Neural crest cell (in vitro differentiated cells): ENCODE results near the gene CSNK1G2. TPM values are rescaled to one million over a fixed set of nuclear protein-coding genes. Genes with fewer than 3 reads are reported as not detected.
A peak's percentile ranks its signal among the peaks of the same experiment; 100 is the strongest.

Experiments used
- DNase-seq: peaks from one replicate; pipeline ENCODE4 v3.0.0; 2021; ENCODE audit warnings: low read depth, mixed read lengths, low spot score
- H3K27ac Mint-ChIP-seq: one replicate; pipeline ENCODE4 v1.8.0; 2021; ENCODE audit warnings: mild to moderate bottlenecking, mixed read lengths; ENCODE audit not compliant: unreplicated experiment
- H3K27me3 Mint-ChIP-seq: 2 replicates; pipeline ENCODE4 v1.8.0; 2021; ENCODE audit warnings: low read depth, mild to moderate bottlenecking, mixed read lengths
- H3K36me3 Mint-ChIP-seq: 2 replicates; pipeline ENCODE4 v1.8.0; 2021; ENCODE audit warnings: low read depth, mild to moderate bottlenecking, mixed read lengths
- H3K4me1 Mint-ChIP-seq: 2 replicates; pipeline ENCODE4 v1.8.0; 2021; ENCODE audit warnings: mixed read lengths
- H3K4me3 Mint-ChIP-seq: one replicate; pipeline ENCODE4 v1.8.0; 2021; ENCODE audit warnings: mild to moderate bottlenecking, mixed read lengths
- H3K9me3 Mint-ChIP-seq: 2 replicates; pipeline ENCODE4 v1.8.0; 2021; ENCODE audit warnings: mixed read lengths
- total RNA-seq: library from RNA; stranded (reverse); gene quantifications from 2 replicates; pipeline ENCODE4 v1.2.1, GENCODE V29; 2021
- TF ChIP-seq, protein P1 (sequence below): fragments of 200-600 bp; sonication (generic); conservative IDR thresholded peaks from 2 replicates; pipeline ENCODE4 v1.5.0; 2021; ENCODE audit warnings: antibody characterized with exemption, mild to moderate bottlenecking

CSNK1G2 gene
- total RNA-seq, 1 donor from 2014 or later = 133 TPM

DNA sequence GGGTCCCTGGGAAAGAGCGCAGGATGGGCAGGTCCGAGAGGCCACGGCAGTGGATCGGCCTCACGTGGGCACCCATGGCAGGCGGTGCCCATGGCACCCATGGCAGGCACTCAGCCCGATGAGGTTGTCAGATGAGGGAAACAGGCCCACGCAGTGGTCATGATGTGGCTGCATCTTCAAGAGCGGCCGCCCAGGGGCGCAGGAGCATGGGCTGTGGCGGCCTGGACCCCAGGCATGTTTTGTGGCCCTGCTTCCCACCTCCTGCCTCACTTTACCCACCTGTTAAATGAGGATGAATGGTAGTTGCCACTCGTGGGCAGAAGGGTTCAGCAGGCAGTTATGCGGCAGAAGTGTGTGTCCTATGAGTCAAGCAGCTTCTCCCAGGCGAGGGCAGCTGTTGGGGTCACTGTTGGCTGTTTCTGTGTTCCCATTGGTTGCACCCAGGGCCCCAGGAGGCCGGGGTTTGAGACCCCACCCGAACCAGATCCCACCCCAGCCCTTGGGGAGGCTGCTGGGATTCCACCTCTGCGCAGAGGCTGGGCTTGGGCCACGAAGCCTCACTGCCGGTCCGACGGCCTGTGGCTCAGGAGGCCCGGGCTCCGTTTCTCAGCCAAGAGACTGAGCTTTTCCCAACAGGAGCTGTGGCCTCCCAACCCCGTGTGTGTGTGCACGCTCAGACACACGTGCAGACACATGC is 30.0 kb downstream of the CSNK1G2 start:
- Mint-ChIP-seq H3K4me1 (no peaks in the 10 kb centered on the region), H3K27ac (no peak overlapping the region), H3K4me3 (no peak overlapping the region), H3K27me3 (no peaks in the 10 kb centered on the region), H3K9me3 (no peaks in the 10 kb centered on the region), H3K36me3 (no peaks in the 10 kb centered on the region)
- DNase-seq = no peak
- TF ChIP-seq, protein P1, sequence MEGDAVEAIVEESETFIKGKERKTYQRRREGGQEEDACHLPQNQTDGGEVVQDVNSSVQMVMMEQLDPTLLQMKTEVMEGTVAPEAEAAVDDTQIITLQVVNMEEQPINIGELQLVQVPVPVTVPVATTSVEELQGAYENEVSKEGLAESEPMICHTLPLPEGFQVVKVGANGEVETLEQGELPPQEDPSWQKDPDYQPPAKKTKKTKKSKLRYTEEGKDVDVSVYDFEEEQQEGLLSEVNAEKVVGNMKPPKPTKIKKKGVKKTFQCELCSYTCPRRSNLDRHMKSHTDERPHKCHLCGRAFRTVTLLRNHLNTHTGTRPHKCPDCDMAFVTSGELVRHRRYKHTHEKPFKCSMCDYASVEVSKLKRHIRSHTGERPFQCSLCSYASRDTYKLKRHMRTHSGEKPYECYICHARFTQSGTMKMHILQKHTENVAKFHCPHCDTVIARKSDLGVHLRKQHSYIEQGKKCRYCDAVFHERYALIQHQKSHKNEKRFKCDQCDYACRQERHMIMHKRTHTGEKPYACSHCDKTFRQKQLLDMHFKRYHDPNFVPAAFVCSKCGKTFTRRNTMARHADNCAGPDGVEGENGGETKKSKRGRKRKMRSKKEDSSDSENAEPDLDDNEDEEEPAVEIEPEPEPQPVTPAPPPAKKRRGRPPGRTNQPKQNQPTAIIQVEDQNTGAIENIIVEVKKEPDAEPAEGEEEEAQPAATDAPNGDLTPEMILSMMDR = no peak

DNA sequence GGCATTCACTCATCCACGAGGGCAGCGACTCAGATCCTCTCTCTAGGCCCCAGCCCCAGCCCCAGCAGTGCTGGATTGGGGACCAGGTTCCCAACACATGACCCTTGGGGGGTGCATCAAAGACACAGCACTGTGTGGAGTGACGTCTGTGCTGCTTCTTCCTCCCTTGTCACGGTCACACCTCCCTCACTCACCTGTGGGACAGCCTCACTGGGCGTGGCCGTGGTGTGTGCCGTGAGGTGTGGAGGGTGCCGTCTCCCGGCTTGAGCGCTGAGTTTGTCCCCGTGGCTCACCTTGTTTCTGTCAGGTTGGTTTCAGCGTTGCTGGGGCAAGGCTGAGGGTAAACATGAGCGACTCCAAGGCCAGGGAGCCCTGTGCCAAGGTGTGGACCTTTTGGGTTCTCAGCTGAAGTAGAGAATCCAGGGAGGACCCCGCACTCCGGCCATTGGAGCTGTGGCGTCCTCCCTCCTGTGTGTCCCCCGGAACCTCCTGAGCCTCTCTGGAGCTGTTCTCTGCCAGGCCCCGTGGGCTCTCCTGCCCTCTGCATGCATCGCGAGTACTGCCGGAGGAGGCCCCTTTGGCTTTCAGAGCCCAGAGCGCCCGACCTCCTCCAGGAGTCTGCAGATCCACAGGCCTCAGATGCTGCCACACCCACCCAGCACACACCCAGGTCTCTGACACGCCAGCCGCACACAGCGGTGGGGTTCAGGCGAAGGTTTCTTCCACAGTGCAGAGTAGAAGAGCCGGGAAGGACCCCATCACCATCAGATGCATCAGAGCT is 33.6 kb downstream of the CSNK1G2 start:
- Mint-ChIP-seq H3K4me3 (no peak overlapping the region), H3K9me3 (no peaks in the 10 kb centered on the region), H3K27ac (no peak overlapping the region), H3K36me3 (no peaks in the 10 kb centered on the region), H3K27me3 (no peaks in the 10 kb centered on the region), H3K4me1 (no peaks in the 10 kb centered on the region)
- TF ChIP-seq, protein P1 = no peak
- DNase-seq = no peak

DNA sequence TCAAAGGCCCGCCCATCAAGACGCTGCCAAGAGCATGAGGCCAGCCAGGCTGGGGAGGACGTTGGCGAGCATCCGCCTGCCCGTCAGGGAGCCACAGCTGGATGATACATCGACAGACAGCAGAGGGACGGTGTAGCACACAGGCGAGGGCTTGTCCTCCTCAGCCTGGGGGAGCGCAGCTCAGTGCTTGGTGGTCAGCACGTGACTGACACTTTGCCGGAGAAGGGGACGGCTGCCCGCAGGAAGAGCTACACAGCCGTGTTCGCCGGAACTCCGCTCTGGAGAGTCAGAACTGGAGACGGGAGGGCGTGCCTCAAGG is 34.1 kb downstream of the CSNK1G2 start:
- TF ChIP-seq, protein P1 = no peak
- Mint-ChIP-seq H3K27ac (peak overlapping the region; percentile 67), H3K36me3 (no peaks in the 10 kb centered on the region), H3K4me3 (no peak overlapping the region), H3K9me3 (no peaks in the 10 kb centered on the region), H3K27me3 (no peaks in the 10 kb centered on the region), H3K4me1 (no peaks in the 10 kb centered on the region)
- DNase-seq = no peak

DNA sequence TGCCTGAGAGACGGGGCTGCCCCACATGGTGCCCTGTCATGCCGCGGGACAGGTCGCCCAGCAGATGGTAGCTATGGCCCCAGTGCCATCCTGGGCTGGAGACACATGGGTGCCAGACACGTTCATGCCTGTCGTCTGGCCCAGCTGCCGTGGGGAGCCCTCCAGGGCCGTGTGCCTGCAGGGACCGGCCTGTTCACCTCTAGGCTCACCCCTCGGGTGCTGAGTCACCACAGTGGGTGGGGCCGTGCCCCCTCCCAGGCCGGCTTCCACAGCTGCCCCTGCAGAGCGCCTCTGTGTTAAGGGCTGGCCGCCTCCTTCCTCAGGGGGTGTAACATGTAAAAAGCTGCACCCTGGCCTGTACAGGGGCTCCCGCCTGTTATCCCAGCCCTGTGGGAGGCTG is 36.1 kb downstream of the CSNK1G2 start:
- no peaks in the 10 kb centered on the region for H3K9me3 Mint-ChIP-seq
- no peaks in the 10 kb centered on the region for H3K27me3 Mint-ChIP-seq
- no peak overlapping the region for H3K27ac Mint-ChIP-seq
- no peaks in the 10 kb centered on the region for H3K4me1 Mint-ChIP-seq
- no peaks in the 10 kb centered on the region for H3K36me3 Mint-ChIP-seq
- TF ChIP-seq, protein P1 = no peak
- DNase-seq = no peak
- no peak overlapping the region for H3K4me3 Mint-ChIP-seq

DNA sequence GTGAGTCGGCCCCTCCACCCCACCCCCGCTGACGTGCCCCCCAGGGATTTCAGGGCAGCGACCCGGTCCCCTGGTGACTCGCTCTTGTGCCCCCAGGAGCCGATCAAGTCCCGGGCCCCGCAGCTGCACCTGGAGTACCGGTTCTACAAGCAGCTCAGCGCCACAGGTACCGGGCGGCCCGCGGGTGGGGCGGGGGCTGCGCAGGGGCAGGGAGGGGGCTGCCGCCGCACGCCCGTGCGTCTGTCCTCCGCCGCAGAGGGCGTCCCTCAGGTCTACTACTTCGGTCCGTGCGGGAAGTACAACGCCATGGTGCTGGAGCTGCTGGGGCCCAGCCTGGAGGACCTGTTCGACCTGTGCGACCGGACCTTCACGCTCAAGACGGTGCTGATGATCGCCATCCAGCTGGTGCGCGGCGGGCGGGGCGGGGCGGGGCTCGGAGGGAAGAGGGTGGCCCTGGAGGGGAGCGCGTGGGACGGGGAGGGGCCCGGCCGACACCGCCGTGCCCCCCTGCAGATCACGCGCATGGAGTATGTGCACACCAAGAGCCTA is 37.4 kb downstream of the CSNK1G2 start:
- no peak overlapping the region for H3K4me3 Mint-ChIP-seq
- no peaks in the 10 kb centered on the region for H3K27me3 Mint-ChIP-seq
- TF ChIP-seq, protein P1 = no peak
- no peaks in the 10 kb centered on the region for H3K4me1 Mint-ChIP-seq
- H3K36me3 Mint-ChIP-seq = peaks cover 1% of the 10 kb centered on the region
- no peak overlapping the region for H3K27ac Mint-ChIP-seq
- H3K9me3 Mint-ChIP-seq = no peaks in the 10 kb centered on the region
- no peak for DNase-seq
